ENCODE measurements around the gene PTPRG. TPM values are rescaled to one million over a fixed set of nuclear protein-coding genes. Genes with fewer than 3 reads are reported as not detected.
A peak's percentile ranks its signal among the peaks of the same experiment; 100 is the strongest.

Gene PTPRG
- total RNA-seq, 1 donor from 2014 or later = 80.7 TPM

GRCh38 chr3:61934505-61934871 lies 373.1 kb downstream of the PTPRG start:
- Mint-ChIP-seq H3K27ac (ENCODE audit: unreplicated experiment) (no peak overlapping the region), H3K9me3 (ENCODE audit: unreplicated experiment) (no peaks in the 10 kb centered on the region), H3K36me3 (ENCODE audit: low read depth, unreplicated experiment) (peaks cover 9% of the 10 kb centered on the region), H3K27me3 (ENCODE audit: unreplicated experiment) (no peaks in the 10 kb centered on the region), H3K4me3 (ENCODE audit: unreplicated experiment) (no peak overlapping the region), H3K4me1 (ENCODE audit: unreplicated experiment) (peaks cover 4% of the 10 kb centered on the region)
- DNase-seq (ENCODE audit: low spot score) = no peak
- TF ChIP-seq, protein P1, sequence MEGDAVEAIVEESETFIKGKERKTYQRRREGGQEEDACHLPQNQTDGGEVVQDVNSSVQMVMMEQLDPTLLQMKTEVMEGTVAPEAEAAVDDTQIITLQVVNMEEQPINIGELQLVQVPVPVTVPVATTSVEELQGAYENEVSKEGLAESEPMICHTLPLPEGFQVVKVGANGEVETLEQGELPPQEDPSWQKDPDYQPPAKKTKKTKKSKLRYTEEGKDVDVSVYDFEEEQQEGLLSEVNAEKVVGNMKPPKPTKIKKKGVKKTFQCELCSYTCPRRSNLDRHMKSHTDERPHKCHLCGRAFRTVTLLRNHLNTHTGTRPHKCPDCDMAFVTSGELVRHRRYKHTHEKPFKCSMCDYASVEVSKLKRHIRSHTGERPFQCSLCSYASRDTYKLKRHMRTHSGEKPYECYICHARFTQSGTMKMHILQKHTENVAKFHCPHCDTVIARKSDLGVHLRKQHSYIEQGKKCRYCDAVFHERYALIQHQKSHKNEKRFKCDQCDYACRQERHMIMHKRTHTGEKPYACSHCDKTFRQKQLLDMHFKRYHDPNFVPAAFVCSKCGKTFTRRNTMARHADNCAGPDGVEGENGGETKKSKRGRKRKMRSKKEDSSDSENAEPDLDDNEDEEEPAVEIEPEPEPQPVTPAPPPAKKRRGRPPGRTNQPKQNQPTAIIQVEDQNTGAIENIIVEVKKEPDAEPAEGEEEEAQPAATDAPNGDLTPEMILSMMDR (IDR thresholded peaks at IDR 0.05; ENCODE audit: unreplicated experiment) = no peak

- Mint-ChIP-seq H3K27ac (ENCODE audit: unreplicated experiment) (no peak overlapping the region), H3K27me3 (ENCODE audit: unreplicated experiment) (no peaks in the 10 kb centered on the region), H3K4me3 (ENCODE audit: unreplicated experiment) (no peak overlapping the region), H3K36me3 (ENCODE audit: low read depth, unreplicated experiment) (peaks cover 9% of the 10 kb centered on the region), H3K4me1 (ENCODE audit: unreplicated experiment) (peaks cover 4% of the 10 kb centered on the region), H3K9me3 (ENCODE audit: unreplicated experiment) (no peaks in the 10 kb centered on the region)
- DNase-seq (ENCODE audit: low spot score) = no peak
- TF ChIP-seq, protein P1 (IDR thresholded peaks at IDR 0.05; ENCODE audit: unreplicated experiment) = no peak
These were observed 374.4 kb downstream of the PTPRG start for GRCh38 chr3:61935814-61936213.

- H3K36me3 Mint-ChIP-seq (ENCODE audit: low read depth, unreplicated experiment) = peaks cover 9% of the 10 kb centered on the region
- H3K9me3 Mint-ChIP-seq (ENCODE audit: unreplicated experiment) = no peaks in the 10 kb centered on the region
- no peak overlapping the region for H3K27ac Mint-ChIP-seq (ENCODE audit: unreplicated experiment)
- TF ChIP-seq, protein P1 (IDR thresholded peaks at IDR 0.05; ENCODE audit: unreplicated experiment) = peak; percentile 78
- DNase-seq (ENCODE audit: low spot score) = peak; percentile 61
- H3K27me3 Mint-ChIP-seq (ENCODE audit: unreplicated experiment) = no peaks in the 10 kb centered on the region
- H3K4me3 Mint-ChIP-seq (ENCODE audit: unreplicated experiment) = no peak overlapping the region
- H3K4me1 Mint-ChIP-seq (ENCODE audit: unreplicated experiment) = peaks cover 1% of the 10 kb centered on the region
These were observed 375.1 kb downstream of the PTPRG start for GRCh38 chr3:61936344-61936937.

- Mint-ChIP-seq H3K27ac (ENCODE audit: unreplicated experiment) (no peak overlapping the region), H3K9me3 (ENCODE audit: unreplicated experiment) (no peaks in the 10 kb centered on the region), H3K36me3 (ENCODE audit: low read depth, unreplicated experiment) (peaks cover 9% of the 10 kb centered on the region), H3K4me1 (ENCODE audit: unreplicated experiment) (no peaks in the 10 kb centered on the region), H3K27me3 (ENCODE audit: unreplicated experiment) (no peaks in the 10 kb centered on the region), H3K4me3 (ENCODE audit: unreplicated experiment) (no peak overlapping the region)
- TF ChIP-seq, protein P1 (IDR thresholded peaks at IDR 0.05; ENCODE audit: unreplicated experiment) = no peak
- DNase-seq (ENCODE audit: low spot score) = no peak
These were observed 376.1 kb downstream of the PTPRG start for GRCh38 chr3:61937477-61937876.

DNA sequence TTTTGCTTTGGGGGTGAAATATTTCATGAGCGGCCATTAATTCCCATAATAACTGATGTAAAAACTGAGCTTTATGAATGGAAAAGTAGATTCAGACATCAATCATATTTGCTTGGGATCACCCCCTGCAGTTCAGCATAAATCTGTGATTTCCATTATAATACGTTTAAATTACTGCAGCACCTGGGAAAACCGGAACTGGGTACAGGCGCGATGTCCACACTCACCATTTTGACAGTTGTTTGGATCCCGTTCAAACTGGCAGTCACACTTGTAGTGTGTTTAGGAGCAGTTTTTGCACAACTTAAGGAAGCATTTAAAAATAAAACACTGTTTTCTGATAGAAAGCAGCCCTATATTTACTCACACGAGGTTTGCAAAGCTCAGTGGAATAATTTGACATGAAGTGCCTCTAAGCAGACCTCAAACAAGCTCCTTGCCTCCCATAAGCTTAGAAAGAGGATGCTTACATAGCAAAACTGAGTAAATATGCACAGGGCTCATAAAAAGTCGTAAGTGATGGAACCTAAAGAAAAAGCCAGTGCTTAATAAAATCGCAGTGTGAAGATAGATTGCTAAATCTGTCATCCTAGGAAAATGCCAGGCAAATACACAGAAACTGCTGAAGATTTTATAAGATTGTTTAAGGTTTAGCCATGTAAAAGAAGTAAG lies 377.6 kb downstream of the PTPRG start:
- H3K4me1 Mint-ChIP-seq (ENCODE audit: unreplicated experiment) = no peaks in the 10 kb centered on the region
- DNase-seq (ENCODE audit: low spot score) = no peak
- no peak overlapping the region for H3K27ac Mint-ChIP-seq (ENCODE audit: unreplicated experiment)
- TF ChIP-seq, protein P1 (IDR thresholded peaks at IDR 0.05; ENCODE audit: unreplicated experiment) = no peak
- no peaks in the 10 kb centered on the region for H3K9me3 Mint-ChIP-seq (ENCODE audit: unreplicated experiment)
- H3K36me3 Mint-ChIP-seq (ENCODE audit: low read depth, unreplicated experiment) = peaks cover 9% of the 10 kb centered on the region
- no peak overlapping the region for H3K4me3 Mint-ChIP-seq (ENCODE audit: unreplicated experiment)
- H3K27me3 Mint-ChIP-seq (ENCODE audit: unreplicated experiment) = no peaks in the 10 kb centered on the region

Data from endothelial cell (in vitro differentiated cells).